ENCODE data around the gene TNNT2. TPM values are rescaled to one million over a fixed set of nuclear protein-coding genes. Genes with fewer than 3 reads are reported as not detected.

The TNNT2 gene
- total and polyA plus RNA-seq, 2 donors (not counting 3 experiments of a cell fraction or from before 2014, with no cell fraction given): not detected

GRCh38 chr1:201405484-201405831, 28.0 kb upstream of the TNNT2 start:
- POLR2A ChIA-PET: no interaction called here
- Histone ChIP-seq H3K36me3 (ENCODE audit: control insufficient read depth in 2 of 2, extremely low read depth in 1 of 2, insufficient read depth in 2 of 2, low read length in 2 of 2) (no peaks in the 10 kb centered on the region), H3K4me3 (replicated peaks in 1 of 3; ENCODE audit: insufficient read depth in 1 of 3, low read depth in 1 of 3, low read length in 3 of 3) (no peak overlapping the region), H4K20me1 (replicated peaks; ENCODE audit: control insufficient read depth, extremely low read depth, insufficient read depth, low read length) (no peaks in the 10 kb centered on the region), H3K27me3 (ENCODE audit: control insufficient read depth in 2 of 2, insufficient read depth in 2 of 2, low read length in 2 of 2) (peaks cover 23 to 24% of the 10 kb centered on the region in 2 experiments), H2AFZ (ENCODE audit: low read depth, low read length) (no peak overlapping the region), H3K79me2 (ENCODE audit: control insufficient read depth, insufficient read depth, low read length) (no peaks in the 10 kb centered on the region), H3K4me1 (ENCODE audit: control insufficient read depth, extremely low read depth, insufficient read depth, low read length) (no peaks in the 10 kb centered on the region), H3K27ac (ENCODE audit: insufficient read depth, low read depth, low read length) (no peak overlapping the region), H3K9me1 (replicated peaks; ENCODE audit: control insufficient read depth, extremely low read depth, insufficient read depth, low read length) (no peaks in the 10 kb centered on the region), H3K9me3 (replicated peaks; ENCODE audit: control insufficient read depth, insufficient read depth, low read length) (no peaks in the 10 kb centered on the region), H3K4me2 (ENCODE audit: insufficient read depth, low read length) (no peak overlapping the region), H3K9ac (replicated peaks; ENCODE audit: extremely low read depth, insufficient read depth, low read length) (no peak overlapping the region)
- DNase-seq (ENCODE audit: low read depth, low spot score) (no peak), FAIRE-seq (no peak)
- intact Hi-C loops (cut with micrococcal nuclease) (no loop called here), dilution Hi-C loops (cut with MboI; ENCODE audit: extremely low pct_ligation_motif_present, low sequenced_read_pairs) (no loop called here)
- CTCF ChIA-PET: interaction anchor here (1.1 to 2.0 kb wide), 7 partner anchors 10 to 183 kb away, joined by 3 to 9 read pairs (median 5); no protein-coding TSS in a partner anchor
- TF ChIP-seq CTCF (IDR thresholded peaks at IDR 0.05; ENCODE audit: extremely low read depth in 1 of 2, insufficient read depth in 1 of 2, low read depth in 1 of 2, low read length in 2 of 2): no peak
- TF ChIP-seq FOS (IDR thresholded peaks at IDR 0.05; ENCODE audit: borderline replicate concordance, insufficient read depth, low read length): no peak
- no peak for TF ChIP-seq POLR2A (IDR thresholded peaks at IDR 0.05; ENCODE audit: low read depth, low read length)
- no peak for TF ChIP-seq MYC (IDR thresholded peaks at IDR 0.05; ENCODE audit: low read depth, low read length)
- no peak for TF ChIP-seq EZH2 (IDR thresholded peaks at IDR 0.05; ENCODE audit: borderline replicate concordance, low read depth, low read length, severe bottlenecking)
- BruUV-seq (replicated peaks): no TSS peak

All from endothelial cell of umbilical vein (primary cell).